Activated T-cell treated with anti-CD3 and anti-CD28 coated beads for 24 hours (primary cell): ENCODE data around the gene ATG101.

Experiments used
- DNase-seq: peaks from one replicate; pipeline ENCODE4 v3.0.0-alpha.2; 2020; ENCODE audit warnings: low read depth

ATG101 gene

DNA sequence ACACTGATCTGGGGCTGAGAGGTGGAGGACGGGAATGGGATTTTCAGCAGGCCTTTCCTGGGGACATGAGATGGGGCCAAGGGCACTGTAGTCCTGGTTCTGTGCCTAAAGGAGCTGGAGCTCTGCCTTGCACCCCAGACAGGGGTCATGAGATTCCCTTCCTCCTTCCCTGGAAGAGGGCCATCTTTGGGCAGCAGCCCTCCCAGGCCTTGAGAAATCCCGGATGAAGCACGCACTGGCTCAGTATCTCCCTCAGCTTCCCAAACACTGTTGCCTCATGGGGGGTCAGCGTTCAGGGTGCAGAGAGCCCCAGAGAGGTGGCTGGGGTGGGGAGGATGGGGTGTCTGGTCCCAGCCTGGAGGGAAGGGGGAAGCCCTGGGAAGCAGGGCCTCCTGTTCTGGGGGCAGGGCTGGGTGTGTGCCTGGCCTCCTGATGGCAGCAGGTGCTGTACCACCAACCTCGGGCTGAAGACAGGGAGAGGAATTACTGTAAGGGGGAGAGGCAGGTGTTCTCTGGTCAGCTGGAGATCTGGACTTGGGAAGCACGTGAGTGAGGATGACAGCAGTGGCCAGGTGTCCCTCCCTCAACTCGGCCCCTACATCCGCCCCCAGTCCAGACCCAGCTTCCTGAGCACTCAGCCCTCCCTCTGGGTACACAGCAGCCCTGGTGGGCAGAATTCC, 26.9 kb upstream of the ATG101 start:
- no peak for DNase-seq

DNA sequence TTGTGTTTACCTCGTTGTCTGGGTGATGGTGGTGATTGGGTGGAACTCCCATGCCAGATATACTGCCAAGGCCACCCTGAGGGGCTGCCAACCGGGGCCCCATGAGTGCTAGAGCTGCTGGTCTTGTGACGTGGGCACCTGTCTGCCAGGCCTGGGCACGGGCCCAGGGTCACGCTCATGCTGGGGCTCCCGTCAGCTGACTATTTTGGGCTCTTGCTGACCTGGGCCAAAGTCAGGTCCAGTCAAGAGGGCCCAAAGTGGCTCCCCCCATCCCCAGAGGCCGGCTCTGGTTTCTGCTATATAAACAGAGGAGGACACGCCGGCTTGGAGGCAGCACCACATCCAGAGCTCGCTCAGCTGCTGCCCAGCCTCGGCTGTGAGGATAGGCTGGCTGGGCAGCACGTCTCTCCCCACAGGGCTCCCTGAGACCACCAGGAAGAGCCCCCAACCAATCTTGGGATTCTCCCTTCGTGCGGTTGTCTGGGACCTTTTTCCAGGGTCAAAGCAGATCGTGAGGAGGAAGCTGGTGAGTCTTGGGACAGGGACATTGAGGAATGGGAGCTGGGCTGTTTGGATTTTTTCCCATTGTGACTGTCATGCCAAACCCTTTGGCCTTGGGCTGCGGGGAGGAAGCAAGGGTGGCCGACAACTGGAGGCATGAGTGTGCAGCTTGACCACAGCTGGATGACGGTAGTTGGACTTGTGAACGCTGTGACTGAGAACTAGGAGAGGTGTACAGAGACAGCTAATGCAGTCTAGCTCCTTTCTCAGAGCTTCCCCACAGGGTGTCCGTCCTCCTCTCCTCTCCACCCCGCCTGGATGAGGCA, 26.2 kb upstream of the ATG101 start:
- no peak for DNase-seq

DNA sequence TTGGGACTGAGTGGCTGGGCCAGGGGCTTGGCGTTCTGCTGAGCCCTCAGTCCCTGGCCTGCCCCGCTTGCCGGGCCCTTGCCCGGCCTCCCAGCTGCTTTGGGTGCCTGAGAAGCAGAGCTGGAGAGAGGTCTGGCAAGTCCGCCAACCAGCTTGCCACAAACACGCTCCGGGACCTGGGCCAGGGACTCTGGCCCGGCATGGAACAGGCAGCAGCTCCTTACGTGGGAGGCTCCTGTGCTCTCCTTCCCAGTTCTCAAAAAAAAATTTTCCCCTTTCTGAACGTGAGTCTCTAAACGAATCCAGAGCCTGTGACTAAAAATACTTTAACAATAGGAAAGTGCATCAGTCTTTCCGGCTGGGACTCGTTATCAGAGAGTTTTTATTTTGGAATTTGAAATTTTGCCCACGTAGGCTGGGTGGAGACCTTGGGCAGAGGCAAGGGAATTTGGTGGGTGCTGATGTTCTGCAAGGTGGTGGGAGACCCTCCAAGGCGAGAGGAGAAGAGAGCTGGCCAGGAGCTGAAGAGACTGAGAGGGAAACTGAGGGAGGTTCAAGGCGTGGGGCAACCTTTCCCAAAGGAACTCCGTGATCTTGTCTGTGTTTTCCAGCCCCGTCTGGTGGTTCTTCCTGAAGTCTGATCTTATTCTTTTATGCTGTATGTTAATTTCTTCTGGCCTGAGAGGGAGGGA, 25.3 kb upstream of the ATG101 start:
- DNase-seq, result no peak

DNA sequence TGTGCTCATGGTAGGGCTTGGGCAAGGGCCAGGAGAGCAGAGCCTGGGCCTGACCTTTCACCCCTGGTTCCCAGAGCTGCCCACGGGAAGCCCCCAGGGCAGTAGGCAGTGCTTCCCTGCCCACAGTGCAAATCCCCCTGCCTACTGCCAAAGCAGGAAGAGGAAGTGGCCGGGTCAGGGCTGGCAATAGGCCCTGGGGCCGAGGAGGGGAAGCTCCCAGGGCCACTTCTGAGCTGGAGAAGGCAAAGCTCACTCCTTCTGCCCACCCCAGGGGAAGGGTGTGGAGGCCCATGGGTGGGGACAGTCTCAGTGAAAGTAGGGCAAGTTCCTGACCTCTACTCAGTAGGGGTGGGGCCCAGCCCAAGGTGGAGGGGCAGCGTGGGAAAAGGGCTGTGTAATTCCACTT, 24.0 kb upstream of the ATG101 start:
- no peak for DNase-seq

DNA sequence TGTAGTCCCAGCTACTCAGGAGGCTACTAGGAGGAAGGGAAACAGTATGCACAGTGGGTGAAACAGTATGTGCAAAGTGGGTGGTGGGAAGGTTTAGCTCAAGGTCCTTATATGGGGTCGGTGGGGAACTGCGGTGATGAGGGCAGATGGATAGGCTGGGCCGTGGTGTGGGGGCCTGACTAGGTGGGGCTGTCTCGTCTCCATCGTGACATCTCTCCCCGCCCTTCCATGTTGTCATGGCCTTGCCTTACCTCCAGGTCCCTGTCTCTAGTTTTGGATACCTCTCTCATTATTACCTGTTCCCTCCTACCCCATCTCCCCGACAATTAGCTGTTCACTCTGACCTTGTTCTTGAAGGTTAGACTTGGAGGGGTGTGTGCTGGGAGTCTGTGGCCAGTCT, 22.9 kb upstream of the ATG101 start:
- no peak for DNase-seq

DNA sequence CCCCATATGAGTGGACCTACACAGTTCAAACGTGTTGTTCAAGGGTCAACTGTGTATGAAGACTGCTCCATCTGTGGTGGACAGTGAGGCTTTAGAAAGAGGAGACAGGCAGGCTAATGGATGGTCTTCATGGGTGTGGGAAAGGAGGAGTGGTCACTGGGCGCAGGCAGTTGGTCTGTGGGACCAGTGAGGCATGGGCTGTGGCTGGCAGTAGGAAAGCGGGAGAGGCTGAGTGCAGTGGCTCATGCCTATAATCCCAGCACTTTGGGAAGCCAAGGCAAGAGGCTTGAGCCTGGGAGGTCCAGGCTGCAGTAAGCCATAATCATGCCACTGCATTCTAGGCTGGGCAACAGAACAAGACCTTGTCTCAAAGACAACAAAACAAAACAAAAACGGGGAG, 20.5 kb upstream of the ATG101 start:
- DNase-seq, result no peak

DNA sequence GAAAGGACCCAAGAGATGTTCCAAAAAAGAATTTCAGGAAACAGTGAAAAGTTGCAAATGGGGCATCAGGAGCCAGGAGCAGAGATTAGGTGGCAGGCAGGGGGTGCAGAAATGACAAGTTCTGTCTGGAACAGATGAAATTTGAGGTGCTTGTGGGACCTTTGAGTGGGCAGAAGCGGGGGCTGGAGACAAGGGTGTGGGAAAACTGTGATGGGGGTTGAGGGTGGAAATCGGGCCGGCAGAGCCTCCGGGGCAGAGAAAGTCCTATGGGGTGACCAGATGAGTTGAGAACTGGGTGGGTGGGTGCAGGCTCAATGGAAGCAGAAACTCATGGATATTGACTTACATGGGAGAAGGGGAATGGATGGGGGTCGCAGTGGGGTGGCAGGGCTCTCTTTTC, 20.1 kb upstream of the ATG101 start:
- DNase-seq, result no peak

DNA sequence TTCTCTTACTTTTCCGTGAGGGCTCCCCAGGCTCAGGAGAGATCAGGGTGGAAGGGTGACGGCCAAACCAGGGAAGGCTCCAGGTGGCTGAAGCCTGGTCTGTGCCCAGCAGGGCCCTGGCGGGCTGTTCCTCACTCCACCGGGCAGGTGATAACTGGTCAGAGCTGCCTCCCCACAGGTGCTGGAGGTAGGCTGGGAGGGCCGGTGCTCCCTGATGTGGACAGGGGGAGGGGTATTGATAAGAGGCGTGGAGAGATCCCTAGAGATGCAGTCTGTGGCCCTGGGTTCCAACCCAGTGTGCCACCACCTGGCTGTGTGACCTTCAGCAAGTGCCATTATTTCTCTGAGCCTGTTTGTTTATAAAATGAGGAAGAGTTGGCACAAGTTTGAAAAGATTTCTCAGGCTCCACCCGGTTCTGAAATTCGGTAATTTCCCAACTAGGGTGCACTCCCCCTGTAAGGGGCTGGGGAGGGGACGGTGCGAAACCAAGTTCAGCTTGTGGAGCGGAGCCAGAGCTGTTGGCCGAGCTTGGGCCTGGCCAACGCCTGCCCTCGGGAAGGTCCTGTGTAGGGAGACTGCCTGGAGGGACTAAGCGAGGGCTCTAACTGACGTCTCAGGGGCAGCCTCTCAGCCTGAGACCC, 19.5 kb upstream of the ATG101 start:
- DNase-seq, result no peak

DNA sequence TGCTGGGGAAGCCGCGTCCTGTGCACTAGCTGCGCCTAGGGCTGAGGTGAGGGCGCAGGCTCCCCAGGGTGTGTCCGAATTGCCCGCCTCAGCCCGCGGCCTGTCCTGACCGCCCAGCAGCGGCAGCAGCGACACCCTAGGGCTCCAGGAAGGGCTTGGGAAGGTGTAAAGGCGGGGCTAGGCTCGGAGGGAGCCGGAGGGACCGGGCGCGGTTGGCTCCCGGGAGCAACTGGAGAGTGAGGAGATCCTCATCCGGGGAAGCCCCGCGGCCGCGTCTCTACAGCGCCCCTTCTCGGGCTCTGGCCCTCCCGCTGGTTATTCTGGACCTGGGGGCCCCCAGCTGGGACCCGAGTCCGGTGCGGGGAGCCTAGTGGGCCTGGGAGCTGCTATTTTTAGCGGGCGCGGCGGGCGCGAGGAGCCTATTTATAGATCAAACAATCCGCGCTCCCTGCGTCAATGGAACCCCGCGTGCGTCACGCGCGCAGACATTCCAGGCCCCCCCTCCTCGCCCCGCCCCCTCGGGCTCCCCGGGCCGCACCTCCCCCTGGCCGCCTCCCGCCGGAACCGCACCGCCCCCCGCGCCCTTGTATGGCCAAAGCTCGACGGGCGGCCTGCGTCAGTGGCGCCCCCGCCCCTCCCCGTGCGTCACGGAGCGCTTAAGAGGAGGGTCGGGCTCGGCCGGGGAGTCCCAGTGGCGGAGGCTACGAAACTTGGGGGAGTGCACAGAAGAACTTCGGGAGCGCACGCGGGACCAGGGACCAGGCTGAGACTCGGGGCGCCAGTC, 18.8 kb upstream of the ATG101 start, which contains the start of gene NR4A1:
Gene NR4A1 (plus strand): TSS at position 685 of the 784 bp plus-strand sequence. CDS start 2,887 bp downstream, outside the sequence.
- peak; percentile 98 for DNase-seq

DNA sequence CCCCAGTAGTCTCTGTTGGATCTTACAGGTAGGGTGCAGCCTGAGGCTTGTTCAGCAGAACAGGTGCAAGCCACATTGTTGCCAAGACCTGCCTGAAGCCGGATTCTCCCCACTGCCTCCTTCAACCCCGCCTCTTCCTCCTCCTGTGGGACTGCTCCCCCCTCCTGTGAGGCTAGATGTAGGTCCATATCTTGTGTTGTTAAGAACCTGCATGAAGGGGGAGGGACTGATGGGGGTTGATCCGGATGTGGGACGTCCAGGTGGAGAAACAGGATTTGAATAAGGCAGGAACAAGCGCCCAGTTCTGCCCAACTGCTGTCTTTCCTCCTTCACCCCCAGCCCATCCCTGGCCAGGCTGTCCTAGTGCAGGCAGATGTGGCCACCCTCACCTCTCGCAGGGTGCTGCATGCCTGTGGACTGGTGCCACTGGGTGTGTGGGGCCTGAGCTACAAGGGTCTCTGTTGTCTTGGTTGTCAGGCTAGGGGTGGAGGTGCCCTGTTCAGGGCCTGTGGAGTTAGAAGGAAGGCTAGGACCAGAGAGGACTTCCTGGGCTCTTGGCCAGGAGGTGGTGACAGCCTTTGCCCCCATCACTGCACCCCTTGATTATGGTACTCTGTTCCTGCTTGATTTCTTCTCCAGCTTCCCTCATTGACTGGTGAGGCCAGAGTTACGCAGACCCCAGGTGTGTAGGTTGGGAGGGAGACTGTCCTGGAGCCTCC, 17.2 kb upstream of the ATG101 start:
- no peak for DNase-seq

DNA sequence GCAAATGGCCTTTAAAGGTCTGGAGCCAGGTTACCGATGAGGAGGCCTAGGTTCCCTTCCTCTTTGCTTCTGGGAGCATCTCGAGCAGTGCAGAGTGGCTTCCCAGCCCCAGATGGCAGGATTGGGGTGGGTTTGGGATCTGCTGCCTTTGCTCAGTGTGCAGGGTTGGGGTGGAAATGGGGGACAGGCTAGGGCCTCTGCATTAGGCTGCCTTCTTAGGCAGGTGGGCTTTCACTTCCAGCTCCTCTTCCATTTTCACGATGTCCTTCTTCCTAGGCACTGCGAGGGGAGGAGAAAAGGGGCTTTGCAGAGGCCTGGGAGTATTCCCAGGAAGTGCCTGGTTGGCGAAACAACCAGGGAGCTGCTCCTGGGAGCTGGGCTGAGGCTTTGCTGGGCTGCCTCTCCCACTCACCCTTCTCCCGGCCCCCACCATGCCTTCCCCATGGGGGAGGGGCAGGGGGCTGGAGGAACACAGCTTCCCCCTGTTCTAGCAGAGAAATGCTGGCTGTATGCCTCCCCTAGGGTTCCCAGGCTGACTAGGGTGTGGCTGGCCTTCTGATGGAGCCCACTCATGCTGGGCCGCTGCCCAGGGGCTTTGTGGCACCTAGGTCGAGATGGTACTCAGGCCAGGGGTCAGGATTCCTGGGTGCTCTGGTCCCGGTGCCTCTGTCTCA, 16.1 kb upstream of the ATG101 start:
- no peak for DNase-seq

DNA sequence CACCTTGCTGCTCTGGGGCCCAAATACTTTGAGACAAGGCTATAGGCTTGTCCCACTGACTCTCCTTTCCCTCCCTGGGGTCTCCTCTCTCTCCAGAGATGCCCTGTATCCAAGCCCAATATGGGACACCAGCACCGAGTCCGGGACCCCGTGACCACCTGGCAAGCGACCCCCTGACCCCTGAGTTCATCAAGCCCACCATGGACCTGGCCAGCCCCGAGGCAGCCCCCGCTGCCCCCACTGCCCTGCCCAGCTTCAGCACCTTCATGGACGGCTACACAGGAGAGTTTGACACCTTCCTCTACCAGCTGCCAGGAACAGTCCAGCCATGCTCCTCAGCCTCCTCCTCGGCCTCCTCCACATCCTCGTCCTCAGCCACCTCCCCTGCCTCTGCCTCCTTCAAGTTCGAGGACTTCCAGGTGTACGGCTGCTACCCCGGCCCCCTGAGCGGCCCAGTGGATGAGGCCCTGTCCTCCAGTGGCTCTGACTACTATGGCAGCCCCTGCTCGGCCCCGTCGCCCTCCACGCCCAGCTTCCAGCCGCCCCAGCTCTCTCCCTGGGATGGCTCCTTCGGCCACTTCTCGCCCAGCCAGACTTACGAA, 15.4 kb upstream of the ATG101 start:
- DNase-seq, result no peak

DNA sequence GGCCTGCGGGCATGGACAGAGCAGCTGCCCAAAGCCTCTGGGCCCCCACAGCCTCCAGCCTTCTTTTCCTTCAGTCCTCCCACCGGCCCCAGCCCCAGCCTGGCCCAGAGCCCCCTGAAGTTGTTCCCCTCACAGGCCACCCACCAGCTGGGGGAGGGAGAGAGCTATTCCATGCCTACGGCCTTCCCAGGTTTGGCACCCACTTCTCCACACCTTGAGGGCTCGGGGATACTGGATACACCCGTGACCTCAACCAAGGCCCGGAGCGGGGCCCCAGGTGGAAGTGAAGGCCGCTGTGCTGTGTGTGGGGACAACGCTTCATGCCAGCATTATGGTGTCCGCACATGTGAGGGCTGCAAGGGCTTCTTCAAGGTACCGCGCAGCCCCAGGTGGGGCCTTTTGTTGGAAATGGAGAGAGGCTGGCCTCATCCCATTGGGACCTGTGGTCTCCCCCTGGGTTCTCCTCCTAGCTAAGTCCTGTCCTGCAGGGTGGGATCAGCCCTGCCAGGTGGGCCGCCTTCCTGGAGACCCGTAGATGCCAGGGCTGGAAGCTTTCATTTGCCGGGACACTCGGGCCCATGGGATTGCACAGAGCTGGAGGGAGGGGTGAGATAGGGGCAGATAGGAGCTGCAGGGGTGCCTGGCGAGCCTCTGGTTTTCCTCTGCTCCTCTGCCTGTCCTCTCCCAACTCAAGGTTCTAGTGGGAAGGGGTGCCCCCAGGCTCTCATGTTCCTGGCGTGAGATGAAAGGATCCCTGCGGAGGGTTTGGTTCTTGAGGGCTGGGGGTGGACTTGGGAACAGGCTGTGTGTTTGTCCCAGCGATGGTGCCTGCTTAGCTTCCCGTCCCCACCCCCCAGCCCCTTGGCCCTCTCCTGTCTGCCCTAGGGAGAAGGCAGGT, 14.7 kb upstream of the ATG101 start:
- DNase-seq, result no peak

DNA sequence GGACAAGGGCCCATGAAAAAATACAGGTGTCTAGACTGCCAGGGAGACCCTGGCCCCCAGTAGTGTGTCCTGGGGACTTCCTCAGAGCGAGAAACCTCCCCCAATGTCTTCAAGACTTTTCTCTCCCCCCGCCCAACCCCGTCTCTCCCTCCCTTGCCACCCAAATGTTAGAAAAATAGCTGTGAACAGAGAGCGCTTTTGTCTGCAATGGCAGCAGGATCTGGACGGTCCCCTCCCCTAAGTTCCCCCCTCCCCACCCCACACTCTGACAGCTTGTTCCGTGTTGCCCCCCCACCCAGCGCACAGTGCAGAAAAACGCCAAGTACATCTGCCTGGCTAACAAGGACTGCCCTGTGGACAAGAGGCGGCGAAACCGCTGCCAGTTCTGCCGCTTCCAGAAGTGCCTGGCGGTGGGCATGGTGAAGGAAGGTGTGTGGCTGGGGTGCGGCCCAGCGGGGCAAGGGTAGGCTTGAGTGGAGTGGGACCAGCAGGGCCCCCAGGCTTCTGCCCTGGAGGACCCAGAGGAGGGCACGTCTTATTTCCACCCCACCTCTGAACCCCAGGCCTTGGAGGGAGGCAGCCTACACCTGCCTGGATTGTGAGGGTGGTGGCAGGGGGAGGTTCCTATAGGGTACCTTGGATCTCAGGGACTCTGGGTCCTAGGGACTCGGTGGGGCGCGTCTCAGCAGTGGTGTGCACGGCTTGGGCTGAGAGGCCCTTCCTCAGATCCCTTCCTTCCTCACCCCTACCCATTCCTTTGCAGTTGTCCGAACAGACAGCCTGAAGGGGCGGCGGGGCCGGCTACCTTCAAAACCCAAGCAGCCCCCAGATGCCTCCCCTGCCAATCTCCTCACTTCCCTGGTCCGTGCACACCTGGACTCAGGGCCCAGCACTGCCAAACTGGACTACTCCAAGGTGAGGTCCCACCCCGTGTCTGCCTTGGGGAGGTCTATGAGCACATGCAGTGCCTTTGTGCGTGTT, 13.8 kb upstream of the ATG101 start:
- no peak for DNase-seq

DNA sequence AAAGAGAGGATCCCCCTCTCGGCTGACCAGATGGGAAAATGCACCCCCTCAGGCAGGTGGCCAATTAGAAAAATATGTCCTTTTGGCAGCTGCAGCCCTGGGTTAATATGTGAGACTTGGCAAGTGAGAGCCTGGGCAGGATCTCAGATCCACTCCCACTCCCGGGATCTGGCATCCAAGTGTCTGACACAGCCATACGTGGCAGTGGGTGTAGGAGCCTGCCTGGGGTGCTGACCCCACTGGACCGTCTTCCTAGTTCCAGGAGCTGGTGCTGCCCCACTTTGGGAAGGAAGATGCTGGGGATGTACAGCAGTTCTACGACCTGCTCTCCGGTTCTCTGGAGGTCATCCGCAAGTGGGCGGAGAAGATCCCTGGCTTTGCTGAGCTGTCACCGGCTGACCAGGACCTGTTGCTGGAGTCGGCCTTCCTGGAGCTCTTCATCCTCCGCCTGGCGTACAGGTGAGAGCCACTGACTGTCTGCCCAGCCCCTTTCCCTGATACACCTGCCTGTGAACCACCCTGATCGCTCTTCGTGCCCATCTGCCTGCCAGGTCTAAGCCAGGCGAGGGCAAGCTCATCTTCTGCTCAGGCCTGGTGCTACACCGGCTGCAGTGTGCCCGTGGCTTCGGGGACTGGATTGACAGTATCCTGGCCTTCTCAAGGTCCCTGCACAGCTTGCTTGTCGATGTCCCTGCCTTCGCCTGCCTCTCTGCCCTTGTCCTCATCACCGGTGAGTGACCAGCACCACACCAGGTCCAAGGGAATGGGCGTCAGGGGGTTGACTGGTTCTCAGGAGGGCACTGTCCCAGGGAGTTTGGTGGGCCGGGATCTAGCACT, 12.8 kb upstream of the ATG101 start:
- DNase-seq, result no peak

DNA sequence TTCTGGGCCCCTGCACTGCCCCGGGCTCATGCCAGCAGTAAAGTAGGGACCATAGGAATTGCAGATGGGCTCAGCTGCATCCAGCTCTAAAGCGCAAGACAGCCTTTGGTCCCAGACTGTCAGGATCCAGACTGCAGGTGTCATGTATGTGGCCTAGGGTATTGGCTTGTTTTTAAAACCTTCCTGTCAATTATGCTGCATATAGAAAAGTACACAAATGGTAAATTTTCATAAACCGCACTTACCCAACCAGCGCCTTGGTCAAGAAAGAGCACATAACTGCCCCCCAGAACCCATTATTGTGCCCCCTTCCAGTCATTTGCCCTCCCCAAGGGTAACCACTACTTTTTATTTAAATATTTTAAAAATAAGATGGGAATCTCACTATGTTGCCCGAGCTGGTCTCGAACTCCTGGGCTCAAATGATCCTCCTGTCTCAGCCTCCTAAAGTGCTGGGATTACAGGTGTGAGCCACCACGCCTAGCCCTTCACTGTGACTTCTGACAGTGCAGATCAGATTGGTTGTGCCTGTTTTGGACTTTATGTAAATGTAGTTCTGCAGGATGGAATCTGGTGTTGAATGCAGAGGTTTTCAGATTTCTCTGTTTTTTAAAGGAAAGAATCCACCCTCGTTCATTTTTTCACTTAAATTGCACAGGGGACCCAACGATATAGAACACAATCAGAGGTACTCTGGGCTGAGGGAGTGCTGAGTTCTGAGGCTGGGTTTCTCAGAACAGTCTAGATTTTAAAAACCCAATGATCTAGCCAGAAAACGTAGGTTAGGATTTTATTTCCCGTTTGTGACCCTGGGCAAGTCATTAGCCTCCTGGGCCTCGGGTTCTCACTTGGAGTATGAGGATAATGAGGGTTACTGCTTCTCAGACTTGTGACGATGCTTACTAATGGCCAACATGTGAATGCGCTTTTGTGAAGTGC, 11.9 kb upstream of the ATG101 start:
- no peak for DNase-seq
